ENCODE data around the gene ROCK1. TPM values are rescaled to one million over a fixed set of nuclear protein-coding genes. Genes with fewer than 3 reads are reported as not detected.

ROCK1 gene
- total RNA-seq, 1 donor from 2014 or later = 34.9 TPM

DNA sequence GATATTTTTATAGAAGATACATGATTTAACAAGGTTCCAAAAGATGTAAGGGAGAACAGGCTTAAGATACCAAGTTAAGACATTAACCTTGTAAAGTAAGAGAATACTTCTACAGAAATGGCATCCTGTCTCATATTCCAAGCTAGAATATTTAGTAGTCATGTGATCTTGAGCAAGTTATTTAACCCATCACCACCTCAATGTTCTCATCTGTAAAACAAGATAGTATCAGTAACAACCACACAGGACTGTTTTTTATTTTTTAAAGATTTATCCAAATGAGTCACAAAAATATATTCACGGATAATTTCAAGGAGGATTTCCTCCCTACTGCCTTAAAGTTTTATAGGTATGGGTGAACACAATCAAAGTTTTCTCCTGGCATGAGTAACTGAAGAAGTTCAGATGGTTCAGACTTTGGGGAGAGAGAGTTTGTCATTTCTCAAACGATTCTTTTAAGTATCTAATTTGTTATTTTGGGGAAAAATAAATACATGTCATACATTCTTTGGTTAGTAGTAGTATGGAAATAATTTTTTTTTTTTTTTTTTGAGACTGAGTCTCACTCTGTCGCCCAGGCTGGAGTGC lies 25.9 kb downstream of the ROCK1 start:
- intact Hi-C loops (cut with micrococcal nuclease) = no loop called here
- peaks cover 26% of the 10 kb centered on the region for H3K9me3 ChIP-seq (replicated peaks)
- no peak for DNase-seq

DNA sequence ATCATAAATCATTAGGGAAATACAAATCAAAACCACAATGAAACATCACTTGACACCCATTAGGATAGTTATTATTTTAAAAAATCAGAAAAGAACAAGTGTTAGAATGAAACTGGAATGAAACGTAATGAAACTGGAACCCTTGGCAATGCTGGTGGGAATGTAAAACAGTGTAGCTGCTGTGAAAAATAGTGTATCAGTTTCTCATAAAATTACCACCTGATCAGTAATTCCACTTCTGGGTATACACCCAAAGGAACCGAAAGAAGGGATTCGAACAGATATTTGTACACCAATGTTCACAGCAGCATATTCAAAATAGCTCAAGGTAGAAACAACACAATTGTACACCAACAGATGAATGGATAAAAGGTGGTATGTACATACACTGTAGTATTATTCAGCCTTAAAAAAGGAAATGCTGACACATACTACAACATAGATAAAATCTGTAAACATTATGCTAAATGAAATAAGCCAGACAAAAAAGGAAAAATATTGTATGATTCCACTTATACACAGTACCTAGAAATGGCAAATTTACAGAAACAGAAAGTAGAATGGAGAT lies 27.0 kb downstream of the ROCK1 start:
- H3K4me3 ChIP-seq = no peak overlapping the region
- H3K9me3 ChIP-seq (replicated peaks) = peaks cover 32% of the 10 kb centered on the region
- TF ChIP-seq, protein P1, sequence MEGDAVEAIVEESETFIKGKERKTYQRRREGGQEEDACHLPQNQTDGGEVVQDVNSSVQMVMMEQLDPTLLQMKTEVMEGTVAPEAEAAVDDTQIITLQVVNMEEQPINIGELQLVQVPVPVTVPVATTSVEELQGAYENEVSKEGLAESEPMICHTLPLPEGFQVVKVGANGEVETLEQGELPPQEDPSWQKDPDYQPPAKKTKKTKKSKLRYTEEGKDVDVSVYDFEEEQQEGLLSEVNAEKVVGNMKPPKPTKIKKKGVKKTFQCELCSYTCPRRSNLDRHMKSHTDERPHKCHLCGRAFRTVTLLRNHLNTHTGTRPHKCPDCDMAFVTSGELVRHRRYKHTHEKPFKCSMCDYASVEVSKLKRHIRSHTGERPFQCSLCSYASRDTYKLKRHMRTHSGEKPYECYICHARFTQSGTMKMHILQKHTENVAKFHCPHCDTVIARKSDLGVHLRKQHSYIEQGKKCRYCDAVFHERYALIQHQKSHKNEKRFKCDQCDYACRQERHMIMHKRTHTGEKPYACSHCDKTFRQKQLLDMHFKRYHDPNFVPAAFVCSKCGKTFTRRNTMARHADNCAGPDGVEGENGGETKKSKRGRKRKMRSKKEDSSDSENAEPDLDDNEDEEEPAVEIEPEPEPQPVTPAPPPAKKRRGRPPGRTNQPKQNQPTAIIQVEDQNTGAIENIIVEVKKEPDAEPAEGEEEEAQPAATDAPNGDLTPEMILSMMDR (IDR thresholded peaks at IDR 0.05; ENCODE audit: borderline replicate concordance) = no peak
- H3K36me3 ChIP-seq = no peaks in the 10 kb centered on the region
- intact Hi-C loops (cut with micrococcal nuclease) = no loop called here
- DNase-seq = no peak
- H3K4me1 ChIP-seq = peaks cover 3% of the 10 kb centered on the region
- no peaks in the 10 kb centered on the region for H3K27me3 ChIP-seq (ENCODE audit: low read depth)
- no peak overlapping the region for H3K27ac ChIP-seq (replicated peaks)

More for the DNA sequence above, 25.9 kb downstream of the ROCK1 start:
- no peaks in the 10 kb centered on the region for H3K27me3 ChIP-seq (ENCODE audit: low read depth)
- H3K27ac ChIP-seq (replicated peaks) = no peak overlapping the region
- H3K4me3 ChIP-seq = no peak overlapping the region
- TF ChIP-seq, protein P1 (IDR thresholded peaks at IDR 0.05; ENCODE audit: borderline replicate concordance) = no peak
- peaks cover 3% of the 10 kb centered on the region for H3K4me1 ChIP-seq
- H3K36me3 ChIP-seq = no peaks in the 10 kb centered on the region

DNA sequence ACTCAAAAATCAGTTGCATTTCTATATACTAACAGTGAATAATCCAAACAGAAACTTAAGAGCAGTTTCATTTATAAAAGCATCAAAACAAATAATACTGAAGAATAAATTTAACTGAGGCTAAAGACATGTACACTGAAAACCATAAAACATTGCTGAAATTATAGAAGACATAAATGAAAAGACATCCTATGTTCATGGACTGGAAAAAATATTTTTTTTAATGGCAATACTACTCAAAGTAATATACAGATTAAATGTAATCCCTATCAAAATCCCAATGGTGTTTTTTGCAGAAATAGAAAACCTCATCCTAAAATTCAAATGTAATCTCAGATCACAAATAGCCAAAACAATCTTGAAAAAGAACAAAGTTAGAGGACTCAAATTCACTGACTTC lies 28.6 kb downstream of the ROCK1 start:
- Histone ChIP-seq H3K27ac (replicated peaks) (no peak overlapping the region), H3K36me3 (no peaks in the 10 kb centered on the region), H3K27me3 (ENCODE audit: low read depth) (no peaks in the 10 kb centered on the region), H3K9me3 (replicated peaks) (peaks cover 32% of the 10 kb centered on the region), H3K4me3 (no peak overlapping the region), H3K4me1 (peaks cover 15% of the 10 kb centered on the region)
- intact Hi-C loops (cut with micrococcal nuclease) = no loop called here
- no peak for DNase-seq
- TF ChIP-seq, protein P1 (IDR thresholded peaks at IDR 0.05; ENCODE audit: borderline replicate concordance) = no peak

DNA sequence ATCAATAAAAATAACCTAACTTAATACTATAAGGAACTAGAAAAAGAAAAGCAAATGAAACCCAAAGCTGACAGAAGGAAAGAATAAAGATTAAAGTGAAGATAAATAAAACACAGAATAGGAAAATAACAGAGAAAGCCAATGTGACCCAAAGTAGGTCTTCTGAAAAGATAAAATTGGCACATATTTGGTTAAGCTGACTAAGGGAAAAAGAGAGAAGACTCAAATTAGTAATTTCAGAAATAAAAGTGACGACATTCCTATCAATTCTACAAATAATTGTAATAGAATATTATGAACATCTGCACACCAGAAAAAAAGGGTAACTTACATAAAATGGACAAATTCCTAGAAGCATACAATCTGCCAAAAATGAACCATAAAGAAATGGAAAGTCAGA lies 30.2 kb downstream of the ROCK1 start:
- Histone ChIP-seq H3K4me3 (no peak overlapping the region), H3K27ac (replicated peaks) (no peak overlapping the region), H3K4me1 (peaks cover 24% of the 10 kb centered on the region), H3K9me3 (replicated peaks) (peaks cover 26% of the 10 kb centered on the region), H3K36me3 (no peaks in the 10 kb centered on the region), H3K27me3 (ENCODE audit: low read depth) (no peaks in the 10 kb centered on the region)
- intact Hi-C loops (cut with micrococcal nuclease) = no loop called here
- no peak for DNase-seq
- TF ChIP-seq, protein P1 (IDR thresholded peaks at IDR 0.05; ENCODE audit: borderline replicate concordance) = no peak

DNA sequence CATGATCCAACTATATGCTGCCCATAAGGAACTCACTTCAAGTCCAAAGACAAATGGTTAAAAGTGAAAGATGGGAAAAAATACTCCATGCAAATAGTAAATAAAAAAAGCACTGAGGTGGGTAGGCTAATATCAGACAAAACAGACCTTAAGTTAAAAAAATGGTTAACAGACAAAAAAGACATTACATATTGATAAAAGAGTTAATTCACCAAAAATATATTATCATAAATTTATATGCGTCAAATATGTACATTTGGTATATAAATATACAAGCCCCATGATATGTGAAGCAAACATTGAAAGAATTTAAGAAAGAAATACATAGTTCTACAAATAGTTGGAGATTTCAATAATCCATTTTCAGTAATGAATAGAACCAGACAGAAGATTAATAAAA lies 31.0 kb downstream of the ROCK1 start:
- H3K36me3 ChIP-seq = no peaks in the 10 kb centered on the region
- peaks cover 26% of the 10 kb centered on the region for H3K9me3 ChIP-seq (replicated peaks)
- no peak for DNase-seq
- TF ChIP-seq, protein P1 (IDR thresholded peaks at IDR 0.05; ENCODE audit: borderline replicate concordance) = no peak
- intact Hi-C loops (cut with micrococcal nuclease) = no loop called here
- no peaks in the 10 kb centered on the region for H3K27me3 ChIP-seq (ENCODE audit: low read depth)
- peaks cover 28% of the 10 kb centered on the region for H3K4me1 ChIP-seq
- no peak overlapping the region for H3K4me3 ChIP-seq
- H3K27ac ChIP-seq (replicated peaks) = no peak overlapping the region
